H9 (cell line): ENCODE results near the gene GCNT2. TPM values are rescaled to one million over a fixed set of nuclear protein-coding genes. Genes with fewer than 3 reads are reported as not detected.

Source experiments
- DNase-seq: peaks from one replicate; pipeline ENCODE4 v3.0.0-alpha.2; 2017
- H2AFZ ChIP-seq: one replicate; pipeline ENCODE4 v1.6.1; 2013; ENCODE audit warnings: mild to moderate bottlenecking, low read length, control low read depth, moderate library complexity
- H2AK5ac ChIP-seq: 2 replicates; pipeline ENCODE4 v1.6.1; 2013; ENCODE audit warnings: low read length, control low read depth, mixed read lengths; ENCODE audit not compliant: insufficient read length
- H2BK120ac ChIP-seq: one replicate; pipeline ENCODE4 v1.6.1; 2013; ENCODE audit warnings: low read depth, mild to moderate bottlenecking, low read length, control low read depth, inconsistent platforms; ENCODE audit not compliant: poor library complexity, severe bottlenecking
- H2BK12ac ChIP-seq: 2 replicates; pipeline ENCODE4 v1.6.1; 2013; ENCODE audit warnings: low read length, control low read depth, mixed read lengths, low read depth; ENCODE audit not compliant: insufficient read length
- H2BK15ac ChIP-seq: 2 replicates; pipeline ENCODE4 v1.6.1; 2013; ENCODE audit warnings: low read depth, low read length, control low read depth
- H2BK20ac ChIP-seq: one replicate; pipeline ENCODE4 v1.6.1; 2013; ENCODE audit warnings: low read depth, mild to moderate bottlenecking, low read length, control low read depth, inconsistent platforms; ENCODE audit not compliant: poor library complexity, severe bottlenecking
- H2BK5ac ChIP-seq: 2 replicates; pipeline ENCODE4 v1.6.1; 2013; ENCODE audit warnings: low read length, control low read depth, mixed read lengths; ENCODE audit not compliant: insufficient read length
- H3K14ac ChIP-seq: 2 replicates; pipeline ENCODE4 v1.6.1; 2013; ENCODE audit warnings: low read length, control low read depth; ENCODE audit not compliant: insufficient read depth
- H3K18ac ChIP-seq: 2 replicates; pipeline ENCODE4 v1.6.1; 2013; ENCODE audit warnings: low read depth, mild to moderate bottlenecking, mixed read lengths, low read length, control low read depth; ENCODE audit not compliant: insufficient read length
- H3K23ac ChIP-seq: 2 replicates; pipeline ENCODE4 v1.6.1; 2013; ENCODE audit warnings: low read length, control low read depth, mixed read lengths, low read depth; ENCODE audit not compliant: insufficient read length
- H3K23me2 ChIP-seq: 2 replicates; pipeline ENCODE4 v1.6.1; 2013; ENCODE audit warnings: low read depth, mild to moderate bottlenecking, mixed read lengths, low read length, control low read depth; ENCODE audit not compliant: insufficient read length, poor library complexity, severe bottlenecking
- H3K27ac ChIP-seq: 2 replicates; pipeline ENCODE4 v1.5.1; 2013; ENCODE audit warnings: low read length, control low read depth, mixed read lengths, low read depth; ENCODE audit not compliant: insufficient read length
- H3K27me3 ChIP-seq: 2 replicates; pipeline ENCODE4 v1.6.1; 2013; ENCODE audit warnings: low read length, control low read depth, inconsistent platforms; ENCODE audit not compliant: insufficient read depth
- H3K4ac ChIP-seq: 2 replicates; pipeline ENCODE4 v1.6.1; 2013; ENCODE audit warnings: low read depth, mild to moderate bottlenecking, control low read depth, inconsistent platforms, low read length, moderate library complexity
- H3K4me1 ChIP-seq: 2 replicates; pipeline ENCODE4 v1.6.1; 2013; ENCODE audit warnings: low read length, control low read depth, inconsistent platforms; ENCODE audit not compliant: insufficient read depth
- H3K4me2 ChIP-seq: 2 replicates; pipeline ENCODE4 v1.6.1; 2013; ENCODE audit warnings: low read length, control low read depth, mixed read lengths; ENCODE audit not compliant: insufficient read length, insufficient read depth
- H3K56ac ChIP-seq: 2 replicates; pipeline ENCODE4 v1.6.1; 2013; ENCODE audit warnings: low read depth, mild to moderate bottlenecking, mixed read lengths, low read length, control low read depth; ENCODE audit not compliant: insufficient read length
- H3K79me1 ChIP-seq: 2 replicates; pipeline ENCODE4 v1.6.1; 2013; ENCODE audit warnings: low read depth, mild to moderate bottlenecking, moderate library complexity, low read length, control low read depth, inconsistent platforms; ENCODE audit not compliant: insufficient read depth, poor library complexity, severe bottlenecking
- H3K79me2 ChIP-seq: 2 replicates; pipeline ENCODE4 v1.6.1; 2013; ENCODE audit warnings: low read length, control low read depth, inconsistent platforms; ENCODE audit not compliant: insufficient read depth
- H3K9ac ChIP-seq: 2 replicates; pipeline ENCODE4 v1.6.1; 2013; ENCODE audit warnings: low read length, control low read depth, mixed read lengths; ENCODE audit not compliant: insufficient read length; ENCODE audit errors: extremely low read depth
- H3K9me3 ChIP-seq: one replicate; pipeline ENCODE4 v1.6.1; 2013; ENCODE audit warnings: low read depth, low read length, inconsistent platforms; ENCODE audit not compliant: control insufficient read depth
- H3T11ph ChIP-seq: one replicate; pipeline ENCODE4 v1.6.1; 2013; ENCODE audit warnings: mild to moderate bottlenecking, low read length, control low read depth, inconsistent platforms
- H4K20me1 ChIP-seq: one replicate; pipeline ENCODE4 v1.6.1; 2013; ENCODE audit not compliant: control insufficient read depth, insufficient read length, insufficient read depth
- H4K5ac ChIP-seq: 2 replicates; pipeline ENCODE4 v1.6.1; 2013; ENCODE audit warnings: low read depth, mild to moderate bottlenecking, mixed read lengths, low read length, control low read depth; ENCODE audit not compliant: insufficient read length
- H4K8ac ChIP-seq: replicated peaks from 2 replicates; pipeline ENCODE4 v1.6.1; 2013; ENCODE audit warnings: low read length, control low read depth, mixed read lengths, low read depth; ENCODE audit not compliant: insufficient read length
- H4K91ac ChIP-seq: 2 replicates; pipeline ENCODE4 v1.6.1; 2013; ENCODE audit warnings: low read depth, mild to moderate bottlenecking, moderate library complexity, mixed read lengths, low read length, control low read depth; ENCODE audit not compliant: insufficient read length
- H3K27ac Mint-ChIP-seq, 3 experiments: 2 replicates in 2 of 3; 3 replicates in 1 of 3; pipeline ENCODE4 v1.8.0; 2020 to 2021; ENCODE audit warnings: mixed read lengths in 3 of 3, mild to moderate bottlenecking in 1 of 3, moderate library complexity in 1 of 3
- H3K27me3 Mint-ChIP-seq: 2 replicates; pipeline ENCODE4 v1.8.0; 2021; ENCODE audit warnings: low read depth, mild to moderate bottlenecking, moderate library complexity, mixed read lengths
- H3K36me3 Mint-ChIP-seq, 3 experiments: 2 replicates in 2 of 3; 3 replicates in 1 of 3; pipeline ENCODE4 v1.8.0; 2020 to 2021; ENCODE audit warnings: low read depth in 3 of 3, mixed read lengths in 3 of 3; ENCODE audit not compliant: insufficient read depth in 1 of 3
- H3K4me1 Mint-ChIP-seq, 2 experiments: 2 replicates each; pipeline ENCODE4 v1.8.0; 2020; ENCODE audit warnings: mixed read lengths in 2 of 2
- H3K4me3 Mint-ChIP-seq, 2 experiments: 2 replicates in 1 of 2; 3 replicates in 1 of 2; pipeline ENCODE4 v1.8.0; 2020 to 2021; ENCODE audit warnings: mild to moderate bottlenecking in 2 of 2, mixed read lengths in 2 of 2, moderate library complexity in 1 of 2
- H3K9me3 Mint-ChIP-seq, 2 experiments: 2 replicates in 1 of 2; 3 replicates in 1 of 2; pipeline ENCODE4 v1.8.0; 2020; ENCODE audit warnings: mild to moderate bottlenecking in 2 of 2, mixed read lengths in 2 of 2, moderate library complexity in 1 of 2
- CTCF ChIP-seq: fragments of 200-600 bp; sonication (generic); conservative IDR thresholded peaks from 3 replicates; pipeline ENCODE4 v1.8.0; 2021; ENCODE audit warnings: antibody characterized with exemption, mild to moderate bottlenecking
- WGBS: extraction: QIAGEN DNeasy Blood & Tissue Kit; methylation state at CpG from one replicate; pipeline ENCODE4 v1.1.7; 2013; ENCODE audit warnings: missing lambda C conversion rate, low lambda C conversion rate, mixed read lengths; ENCODE audit not compliant: insufficient read length; ENCODE audit errors: extremely low coverage; 5-methylcytosine and 5-hydroxymethylcytosine counted together
- total RNA-seq: library from RNA; stranded (reverse); gene quantifications from 2 replicates; pipeline ENCODE4 v1.2.1, GENCODE V29; 2021

Gene GCNT2
- total RNA-seq, 1 experiment from 2014 or later = 41.7 TPM

- no peak overlapping the region for H3K9ac ChIP-seq
- H3K27me3 ChIP-seq = no peaks in the 10 kb centered on the region; the same call in 1 of the 2 replicates
- no peak overlapping the region for H4K91ac ChIP-seq
- H2AFZ ChIP-seq = no peak overlapping the region
- peaks cover 18 to 19% of the 10 kb centered on the region in 2 experiments for H3K4me1 Mint-ChIP-seq
- WGBS = no CpG with 5 or more reads among the region's 2 CpGs
- no peak overlapping the region for H2BK12ac ChIP-seq
- no peak overlapping the region for H4K5ac ChIP-seq
- no peaks in the 10 kb centered on the region for H3K36me3 Mint-ChIP-seq
- H2AK5ac ChIP-seq = no peak overlapping the region
- no peak overlapping the region for H3K14ac ChIP-seq
- H3K56ac ChIP-seq = no peak overlapping the region
- no peaks in the 10 kb centered on the region; the same call in 1 of the 2 replicates for H3K27me3 Mint-ChIP-seq
- no peak overlapping the region for H3T11ph ChIP-seq
- H3K4me2 ChIP-seq = no peak overlapping the region
- H2BK5ac ChIP-seq = no peak overlapping the region
- no peak overlapping the region for H3K4me3 Mint-ChIP-seq
- no peak overlapping the region for H3K23ac ChIP-seq
- H3K18ac ChIP-seq = no peak overlapping the region
- peaks cover 2% of the 10 kb centered on the region; the same call in 1 of the 2 replicates for H3K4me1 ChIP-seq
- no peak overlapping the region for H3K4ac ChIP-seq
- no peak for TF ChIP-seq CTCF
- no peaks in the 10 kb centered on the region for H4K20me1 ChIP-seq
- no peaks in the 10 kb centered on the region; the same call in 1 of the 2 replicates for H3K79me2 ChIP-seq
- H3K79me1 ChIP-seq = no peaks in the 10 kb centered on the region
- no peaks in the 10 kb centered on the region for H3K23me2 ChIP-seq
- no peak overlapping the region for H2BK120ac ChIP-seq
- no peak overlapping the region for H3K27ac Mint-ChIP-seq
- H3K27ac ChIP-seq = no peak overlapping the region
- no peaks in the 10 kb centered on the region for H3K9me3 ChIP-seq
- no peak overlapping the region for H2BK20ac ChIP-seq
- H4K8ac ChIP-seq = no peak overlapping the region
- H2BK15ac ChIP-seq = no peak overlapping the region
- no peaks in the 10 kb centered on the region; a peak in 1 of 5 replicates for H3K9me3 Mint-ChIP-seq
- no peak for DNase-seq
Observed at GRCh38 chr6:10543488-10543887, 22.3 kb downstream of the GCNT2 start.
